Calu3 (cell line): Measurements from ENCODE around the gene ITPR1. TPM values are rescaled to one million over a fixed set of nuclear protein-coding genes. Genes with fewer than 3 reads are reported as not detected.

ENCODE experiments used
- BruUV-seq: library from RNA; stranded (reverse); fragments of 400-500 nt; replicated peaks from 2 replicates; lab custom pipeline; 2021; lab: Mats Ljungman, UMichigan
- CTCF ChIA-PET: fragments of 300-600 bp; sonication (Branson Sonifier 250); formaldehyde crosslinking; loops from one replicate; lab custom pipeline; 2022; ENCODE audit warnings: antibody characterized with exemption; lab: Charles Lee
- DNase-seq: peaks from one replicate; pipeline ENCODE4 v3.0.0; 2022
- H3K27ac Mint-ChIP-seq: one replicate; pipeline ENCODE4 v1.8.0; 2022; ENCODE audit warnings: mixed read lengths; ENCODE audit not compliant: unreplicated experiment
- H3K27me3 Mint-ChIP-seq: one replicate; pipeline ENCODE4 v1.8.0; 2022; ENCODE audit warnings: mixed read lengths; ENCODE audit not compliant: unreplicated experiment
- H3K36me3 Mint-ChIP-seq: one replicate; pipeline ENCODE4 v1.8.0; 2022; ENCODE audit warnings: mild to moderate bottlenecking, moderate library complexity, mixed read lengths; ENCODE audit not compliant: insufficient read depth, unreplicated experiment
- H3K4me1 Mint-ChIP-seq: one replicate; pipeline ENCODE4 v1.8.0; 2022; ENCODE audit warnings: mild to moderate bottlenecking, low read depth, mixed read lengths; ENCODE audit not compliant: unreplicated experiment
- H3K4me3 Mint-ChIP-seq: one replicate; pipeline ENCODE4 v1.8.0; 2022; ENCODE audit warnings: mild to moderate bottlenecking, low read depth, moderate library complexity, mixed read lengths; ENCODE audit not compliant: unreplicated experiment
- H3K9me3 Mint-ChIP-seq: one replicate; pipeline ENCODE4 v1.8.0; 2022; ENCODE audit warnings: low read depth, mixed read lengths; ENCODE audit not compliant: unreplicated experiment
- CTCF ChIP-seq: fragments of 200-600 bp; IDR thresholded peaks from one replicate; pipeline ENCODE4 v1.8.0; 2022; ENCODE audit warnings: antibody characterized with exemption; ENCODE audit not compliant: unreplicated experiment
- intact Hi-C: fragments of 100-400 bp; cut with micrococcal nuclease; formaldehyde crosslinking; loops from one replicate; pipeline ENCODE4 v1.10.0; 2022; ENCODE audit not compliant: unreplicated experiment
- total RNA-seq: library from RNA; stranded (reverse); gene quantifications from 2 replicates; pipeline ENCODE4 v1.2.3, GENCODE V29; 2022

The ITPR1 gene
- total RNA-seq, 1 experiment from 2014 or later: 4.2 TPM

DNA sequence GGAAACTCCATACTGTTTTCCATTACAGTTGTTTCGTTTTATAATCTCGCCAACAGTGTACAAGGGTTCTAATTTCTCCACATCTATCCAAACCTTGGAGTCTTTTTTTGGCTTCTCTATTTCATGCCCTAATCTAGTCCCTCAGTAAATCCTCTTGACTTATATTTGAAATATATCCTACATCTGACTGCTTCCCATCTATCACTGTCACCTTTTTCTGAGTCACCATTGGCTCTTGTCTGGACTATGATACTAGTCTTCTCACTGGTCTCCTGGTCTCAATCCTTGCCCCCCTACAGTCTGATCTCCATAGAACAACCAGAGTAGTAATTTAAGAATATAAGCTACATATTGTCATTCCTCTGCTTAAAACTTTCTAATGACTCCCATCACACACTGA, 80.0 kb downstream of the ITPR1 start:
- Mint-ChIP-seq H3K27me3 (no peaks in the 10 kb centered on the region), H3K36me3 (no peaks in the 10 kb centered on the region), H3K9me3 (no peaks in the 10 kb centered on the region), H3K4me1 (no peaks in the 10 kb centered on the region), H3K4me3 (no peak overlapping the region), H3K27ac (no peak overlapping the region)
- no TSS peak for BruUV-seq
- CTCF ChIA-PET: interaction anchor here (0.6 kb wide), 1 partner anchor 551 kb away, joined by 3 read pairs; no protein-coding TSS in a partner anchor
- intact Hi-C loops: no loop called here
- no peak for DNase-seq
- TF ChIP-seq CTCF: no peak

DNA sequence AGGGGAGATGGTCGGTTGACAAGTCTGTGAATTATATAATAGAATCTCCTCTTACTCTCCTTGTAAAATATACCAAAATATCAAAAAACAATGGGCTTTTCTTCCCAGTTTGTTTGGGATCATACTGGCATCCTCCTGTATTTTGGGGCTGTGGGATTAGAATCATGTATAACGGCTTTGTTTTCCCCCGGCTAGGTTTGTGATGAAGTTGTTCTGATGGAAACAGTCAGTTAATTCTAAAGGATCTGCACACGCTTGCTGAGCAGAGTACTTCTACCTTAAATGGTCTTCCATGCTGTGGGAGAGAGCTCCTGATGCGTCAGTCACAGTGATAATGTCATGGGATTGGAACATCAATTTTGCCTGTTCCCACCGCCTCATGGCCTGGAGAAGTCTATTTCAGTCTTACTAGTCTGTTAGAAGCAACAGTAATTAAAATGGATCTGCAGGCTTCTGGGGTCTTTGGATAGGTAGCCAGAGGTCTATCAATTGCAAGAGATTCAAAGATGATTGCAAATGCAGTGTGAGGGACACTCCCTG, 81.3 kb downstream of the ITPR1 start:
- CTCF ChIA-PET: no interaction called here

DNA sequence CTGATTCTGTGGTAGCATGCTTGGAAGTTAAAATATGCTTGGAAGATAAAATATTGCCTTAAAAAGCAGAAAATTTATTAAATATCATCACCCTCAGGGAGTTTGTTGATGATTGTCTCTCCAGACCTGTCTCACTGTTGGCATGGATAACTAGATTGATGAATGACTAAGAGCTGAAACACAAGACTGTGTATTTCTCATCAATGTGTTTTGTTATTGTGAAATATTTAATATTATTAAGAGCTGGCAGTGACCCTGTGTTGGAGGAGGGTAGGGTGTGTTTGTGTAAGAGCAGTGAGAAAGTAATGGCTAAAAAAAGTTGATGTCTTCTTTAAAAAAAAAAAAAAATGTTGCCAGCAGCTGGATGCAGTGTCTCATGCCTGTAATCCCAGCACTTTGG, 82.2 kb downstream of the ITPR1 start:
- no TSS peak for BruUV-seq
- no peaks in the 10 kb centered on the region for H3K27me3 Mint-ChIP-seq
- CTCF ChIA-PET: no interaction called here
- intact Hi-C loops: no loop called here
- H3K27ac Mint-ChIP-seq: no peak overlapping the region
- no peak for DNase-seq
- no peak overlapping the region for H3K4me3 Mint-ChIP-seq
- H3K9me3 Mint-ChIP-seq: no peaks in the 10 kb centered on the region
- TF ChIP-seq CTCF: no peak
- no peaks in the 10 kb centered on the region for H3K4me1 Mint-ChIP-seq
- H3K36me3 Mint-ChIP-seq: no peaks in the 10 kb centered on the region

More for the DNA sequence above, 81.3 kb downstream of the ITPR1 start:
- intact Hi-C loops: no loop called here
- Mint-ChIP-seq H3K4me1 (no peaks in the 10 kb centered on the region), H3K36me3 (no peaks in the 10 kb centered on the region), H3K27me3 (no peaks in the 10 kb centered on the region), H3K9me3 (no peaks in the 10 kb centered on the region), H3K27ac (no peak overlapping the region), H3K4me3 (no peak overlapping the region)
- no peak for TF ChIP-seq CTCF
- no TSS peak for BruUV-seq
- DNase-seq: no peak

GRCh38 chr3:4577721-4578120, 84.6 kb downstream of the ITPR1 start:
- H3K27me3 Mint-ChIP-seq: no peaks in the 10 kb centered on the region
- no peak for DNase-seq
- H3K27ac Mint-ChIP-seq: no peak overlapping the region
- CTCF ChIA-PET: interaction anchor here (1.4 kb wide), 1 partner anchor 227 kb away, joined by 3 read pairs; no protein-coding TSS in a partner anchor
- no peak overlapping the region for H3K4me3 Mint-ChIP-seq
- intact Hi-C loops: no loop called here
- no peaks in the 10 kb centered on the region for H3K4me1 Mint-ChIP-seq
- H3K36me3 Mint-ChIP-seq: no peaks in the 10 kb centered on the region
- no peak for TF ChIP-seq CTCF
- H3K9me3 Mint-ChIP-seq: no peaks in the 10 kb centered on the region
- no TSS peak for BruUV-seq
